D721Med (cell line): Measurements from ENCODE around the gene HNRNPA2B1.
"Not testable (repeated sequence)": the region's sequence is repeated elsewhere in the genome, so short reads cannot be mapped to it uniquely, and the experiment has no call there.

Experiments used
- DNase-seq: peaks from one replicate; pipeline ENCODE4 v3.0.0; 2011; ENCODE audit warnings: low spot score; ENCODE audit not compliant: insufficient read length
- FAIRE-seq: peaks from 2 replicates; lab custom pipeline; 2011; peaks lifted over from hg19 to GRCh38; lab: Jason Lieb, UNC
- TF ChIP-seq, protein P1 (sequence below): IDR thresholded peaks from 2 replicates; pipeline ENCODE4 v1.5.1; 2012; ENCODE audit warnings: mild to moderate bottlenecking, control low read depth; ENCODE audit not compliant: insufficient read depth; ENCODE audit errors: missing control alignments

The HNRNPA2B1 gene

GRCh38 chr7:26159243-26159642 is 41.3 kb downstream of the HNRNPA2B1 start:
- FAIRE-seq, result no peak
- TF ChIP-seq, protein P1, sequence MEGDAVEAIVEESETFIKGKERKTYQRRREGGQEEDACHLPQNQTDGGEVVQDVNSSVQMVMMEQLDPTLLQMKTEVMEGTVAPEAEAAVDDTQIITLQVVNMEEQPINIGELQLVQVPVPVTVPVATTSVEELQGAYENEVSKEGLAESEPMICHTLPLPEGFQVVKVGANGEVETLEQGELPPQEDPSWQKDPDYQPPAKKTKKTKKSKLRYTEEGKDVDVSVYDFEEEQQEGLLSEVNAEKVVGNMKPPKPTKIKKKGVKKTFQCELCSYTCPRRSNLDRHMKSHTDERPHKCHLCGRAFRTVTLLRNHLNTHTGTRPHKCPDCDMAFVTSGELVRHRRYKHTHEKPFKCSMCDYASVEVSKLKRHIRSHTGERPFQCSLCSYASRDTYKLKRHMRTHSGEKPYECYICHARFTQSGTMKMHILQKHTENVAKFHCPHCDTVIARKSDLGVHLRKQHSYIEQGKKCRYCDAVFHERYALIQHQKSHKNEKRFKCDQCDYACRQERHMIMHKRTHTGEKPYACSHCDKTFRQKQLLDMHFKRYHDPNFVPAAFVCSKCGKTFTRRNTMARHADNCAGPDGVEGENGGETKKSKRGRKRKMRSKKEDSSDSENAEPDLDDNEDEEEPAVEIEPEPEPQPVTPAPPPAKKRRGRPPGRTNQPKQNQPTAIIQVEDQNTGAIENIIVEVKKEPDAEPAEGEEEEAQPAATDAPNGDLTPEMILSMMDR, result no peak
- DNase-seq, result no peak

DNA sequence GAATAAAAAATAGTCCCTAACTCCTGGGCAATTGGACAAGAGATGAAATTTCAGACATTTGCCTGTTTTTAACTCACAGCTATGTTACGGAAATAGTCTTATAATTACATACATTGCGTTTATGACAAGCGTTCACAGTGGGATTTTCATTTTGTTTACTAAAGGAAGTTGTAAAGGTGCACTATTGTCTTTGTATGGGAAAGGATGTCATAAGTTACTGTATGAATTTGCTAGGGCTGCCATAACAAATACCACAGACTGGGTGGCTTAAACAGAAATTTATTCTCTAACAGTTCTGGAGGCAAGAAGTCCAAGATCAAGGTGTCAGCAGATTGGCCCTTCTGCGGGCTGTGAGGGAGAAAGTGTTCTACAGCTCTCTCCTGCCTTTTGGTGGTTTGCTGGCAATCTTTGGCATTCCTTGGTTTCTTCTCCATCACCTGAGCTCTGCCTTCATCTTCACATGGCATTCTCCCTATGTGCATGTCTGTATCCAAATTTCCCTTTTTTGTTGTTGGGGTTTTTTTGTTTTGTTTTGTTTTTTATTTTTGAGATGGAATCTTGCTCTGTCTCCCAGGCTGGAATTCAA is 42.9 kb downstream of the HNRNPA2B1 start:
- FAIRE-seq, result no peak
- TF ChIP-seq, protein P1, result no peak

DNA sequence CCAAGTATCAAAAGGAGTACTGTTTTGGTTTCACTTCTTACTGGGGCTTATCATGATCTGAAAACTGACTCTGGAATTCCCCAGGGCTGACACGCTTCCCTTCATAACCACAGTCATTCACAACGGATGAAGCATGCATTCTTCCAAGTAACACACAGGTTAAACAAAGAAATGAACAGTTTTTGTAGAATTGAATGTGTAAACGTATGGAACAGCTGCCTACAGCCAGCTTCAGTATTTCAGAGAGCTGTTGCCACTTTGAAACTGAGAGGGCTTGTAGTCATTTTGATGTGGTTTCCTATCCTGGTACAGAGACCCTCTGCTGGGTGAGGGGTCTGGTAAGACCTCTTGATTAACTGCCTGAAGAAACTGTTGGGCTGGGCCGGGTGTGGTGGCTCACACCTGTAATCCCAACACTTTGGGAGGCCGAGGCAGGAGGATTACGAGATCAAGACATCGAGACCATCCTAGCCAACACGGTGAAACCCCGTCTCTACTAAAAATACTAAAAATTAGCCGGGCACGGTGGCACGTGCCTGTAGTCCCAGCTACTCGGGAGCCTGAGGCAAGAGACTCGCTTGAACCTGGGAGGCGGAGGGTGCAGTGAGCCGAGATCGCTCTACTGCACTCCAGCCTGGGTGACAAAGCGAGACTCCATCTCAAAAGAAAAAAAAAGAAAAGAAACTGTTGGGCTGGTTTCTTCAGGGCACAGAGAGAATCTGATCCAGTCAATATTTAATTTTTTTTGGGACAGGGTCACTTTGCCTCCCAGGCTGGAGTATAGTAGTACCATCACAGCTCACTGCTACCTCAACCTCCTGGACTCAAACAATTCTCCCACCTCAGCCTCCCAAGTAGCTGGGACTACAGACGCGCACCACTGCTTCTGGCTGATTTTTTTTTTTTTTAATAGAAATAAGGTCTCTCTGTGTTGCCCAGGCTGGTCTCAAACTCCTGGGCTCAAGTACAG is 43.8 kb downstream of the HNRNPA2B1 start:
- TF ChIP-seq, protein P1, result no peak
- no peak for DNase-seq
- FAIRE-seq, result no peak

More for the DNA sequence above, 42.9 kb downstream of the HNRNPA2B1 start:
- no peak for DNase-seq

DNA sequence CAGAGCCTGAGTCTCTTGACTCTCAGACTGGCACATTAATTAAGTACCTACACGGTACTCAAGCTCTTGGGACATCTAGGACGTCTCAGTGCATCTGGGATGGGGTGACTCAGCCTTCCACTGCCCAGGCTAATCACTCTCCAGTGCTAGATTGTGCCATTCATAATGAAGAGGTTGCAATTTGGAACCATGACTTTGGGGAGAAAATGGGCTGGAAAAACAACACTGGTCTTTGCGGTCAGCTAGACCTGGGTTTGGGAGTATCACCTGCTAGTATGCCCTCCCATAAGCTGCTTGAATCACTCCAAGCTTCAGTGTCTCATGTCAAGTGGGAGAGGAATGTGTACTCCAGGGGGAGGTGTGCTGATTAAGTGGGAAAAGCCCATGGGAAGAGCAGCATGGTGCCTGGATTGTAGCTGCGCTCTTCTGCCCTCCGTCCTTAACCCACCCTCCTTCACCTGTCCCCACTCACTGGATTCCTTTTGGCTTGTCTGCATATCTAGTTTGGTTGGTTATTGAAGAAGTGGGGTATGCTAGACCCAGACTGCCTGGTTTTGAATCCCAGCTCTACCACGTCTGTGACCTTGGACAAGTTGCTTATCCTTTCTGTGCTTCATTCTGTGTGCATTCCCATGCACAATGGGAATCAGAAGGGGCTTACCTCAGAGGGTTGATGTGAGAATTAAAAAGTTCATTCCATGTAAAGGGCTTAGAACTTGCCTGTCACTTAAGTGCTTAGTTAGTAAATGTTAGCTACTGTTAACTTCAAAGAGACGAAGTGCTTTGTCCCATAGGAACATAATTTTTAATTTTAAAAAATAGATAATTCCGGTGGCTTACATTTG is 44.8 kb downstream of the HNRNPA2B1 start:
- FAIRE-seq (no peak), DNase-seq (no peak)
- TF ChIP-seq, protein P1, result no peak

GRCh38 chr7:26153823-26154783 is 46.4 kb downstream of the HNRNPA2B1 start:
- TF ChIP-seq, protein P1, result no peak
- DNase-seq (no peak), FAIRE-seq (no peak)

GRCh38 chr7:26153241-26153822 is 47.2 kb downstream of the HNRNPA2B1 start:
- TF ChIP-seq, protein P1, result no peak
- FAIRE-seq (no peak), DNase-seq (no peak)

GRCh38 chr7:26152782-26153240 is 47.7 kb downstream of the HNRNPA2B1 start:
- FAIRE-seq, result not testable (repeated sequence)

More at GRCh38 chr7:26152782-26153240, 47.7 kb downstream of the HNRNPA2B1 start:
- not testable (repeated sequence) for DNase-seq
